MM.1S (cell line): ENCODE data around the gene PDPN.

Source experiments
- DNase-seq: peaks from one replicate; pipeline ENCODE4 v3.0.0-alpha.2; 2015
- H2AFZ ChIP-seq: fragments of 300-600 bp; sonication (generic); 2 replicates; pipeline ENCODE4 v1.6.0; 2016; ENCODE audit warnings: antibody characterized with exemption, low read length
- H3F3A ChIP-seq: fragments of 300-600 bp; sonication (generic); 2 replicates; pipeline ENCODE4 v1.6.1; 2016; ENCODE audit warnings: mild to moderate bottlenecking, antibody characterized with exemption, low read length, moderate library complexity, mixed read lengths; ENCODE audit not compliant: insufficient read depth
- H3K27ac ChIP-seq: fragments of 300-600 bp; sonication (generic); 2 replicates; pipeline ENCODE4 v1.5.1; 2016; ENCODE audit warnings: mild to moderate bottlenecking, low read length
- H3K27me3 ChIP-seq: fragments of 300-600 bp; sonication (generic); replicated peaks from 2 replicates; pipeline ENCODE4 v1.6.0; 2016; ENCODE audit warnings: low read length; ENCODE audit not compliant: insufficient read depth
- H3K36me3 ChIP-seq: fragments of 300-600 bp; sonication (generic); replicated peaks from 2 replicates; pipeline ENCODE4 v1.6.1; 2016; ENCODE audit warnings: mild to moderate bottlenecking, low read length, mixed read lengths; ENCODE audit not compliant: insufficient read depth
- H3K4me1 ChIP-seq: fragments of 300-600 bp; sonication (generic); 2 replicates; pipeline ENCODE4 v1.6.1; 2016; ENCODE audit warnings: low read length, mixed read lengths
- H3K4me2 ChIP-seq: fragments of 300-600 bp; sonication (generic); 2 replicates; pipeline ENCODE4 v1.6.0; 2016; ENCODE audit warnings: low read depth, low read length
- H3K4me3 ChIP-seq: fragments of 300-600 bp; sonication (generic); 2 replicates; pipeline ENCODE4 v1.5.1; 2016; ENCODE audit warnings: low read length, mixed read lengths
- H3K79me2 ChIP-seq: fragments of 300-600 bp; sonication (generic); 2 replicates; pipeline ENCODE4 v1.6.1; 2016; ENCODE audit warnings: mixed run types, low read length, mixed read lengths
- H3K9ac ChIP-seq: fragments of 300-600 bp; sonication (generic); 2 replicates; pipeline ENCODE4 v1.6.1; 2016; ENCODE audit warnings: low read length, mixed read lengths
- H3K9me2 ChIP-seq: fragments of 300-600 bp; sonication (generic); replicated peaks from 2 replicates; pipeline ENCODE4 v1.6.1; 2016; ENCODE audit warnings: mild to moderate bottlenecking, low read length, mixed read lengths; ENCODE audit not compliant: insufficient read depth
- H3K9me3 ChIP-seq: fragments of 300-600 bp; sonication (generic); replicated peaks from 2 replicates; pipeline ENCODE4 v1.6.1; 2016; ENCODE audit warnings: mild to moderate bottlenecking, low read length, mixed read lengths; ENCODE audit not compliant: insufficient read depth
- H4K20me1 ChIP-seq: fragments of 300-600 bp; sonication (generic); 2 replicates; pipeline ENCODE4 v1.6.1; 2016; ENCODE audit warnings: mild to moderate bottlenecking, low read length, moderate library complexity, mixed read lengths; ENCODE audit not compliant: insufficient read depth
- CTCF ChIP-seq: fragments of 300-600 bp; sonication (generic); IDR thresholded peaks from 2 replicates; pipeline ENCODE4 v1.5.1; 2016; ENCODE audit warnings: antibody characterized with exemption, low read length, mixed read lengths
- EZH2 ChIP-seq: fragments of 300-600 bp; sonication (generic); optimal IDR thresholded peaks from 2 replicates; pipeline ENCODE3; 2017; ENCODE audit warnings: low read depth, mild to moderate bottlenecking, antibody characterized with exemption, low read length, mixed read lengths
- EZH2phosphoT487 ChIP-seq: fragments of 300-600 bp; sonication (generic); IDR thresholded peaks from 2 replicates; pipeline ENCODE4 v1.6.1; 2018; ENCODE audit warnings: antibody characterized with exemption, low read length

Gene PDPN

GRCh38 chr1:13617108-13617507, 33.5 kb downstream of the PDPN start:
- no peak overlapping the region for H3K4me3 ChIP-seq
- H3F3A ChIP-seq = no peaks in the 10 kb centered on the region
- TF ChIP-seq EZH2 = no peak
- TF ChIP-seq EZH2phosphoT487 = no peak
- TF ChIP-seq CTCF = no peak
- H3K4me1 ChIP-seq = no peaks in the 10 kb centered on the region
- no peaks in the 10 kb centered on the region for H4K20me1 ChIP-seq
- no peak overlapping the region for H3K4me2 ChIP-seq
- H3K79me2 ChIP-seq = no peaks in the 10 kb centered on the region
- no peaks in the 10 kb centered on the region for H3K36me3 ChIP-seq
- no peaks in the 10 kb centered on the region for H3K9me3 ChIP-seq
- no peaks in the 10 kb centered on the region for H3K9me2 ChIP-seq
- H2AFZ ChIP-seq = no peak overlapping the region
- H3K27me3 ChIP-seq = no peaks in the 10 kb centered on the region
- no peak overlapping the region for H3K9ac ChIP-seq
- H3K27ac ChIP-seq = no peak overlapping the region
- DNase-seq = no peak

GRCh38 chr1:13617773-13618172, 34.1 kb downstream of the PDPN start:
- Histone ChIP-seq H3K9ac (no peak overlapping the region), H3K27me3 (no peaks in the 10 kb centered on the region), H2AFZ (no peak overlapping the region), H3K9me2 (no peaks in the 10 kb centered on the region), H4K20me1 (no peaks in the 10 kb centered on the region), H3K27ac (no peak overlapping the region), H3F3A (no peaks in the 10 kb centered on the region), H3K79me2 (no peaks in the 10 kb centered on the region), H3K4me3 (no peak overlapping the region), H3K4me2 (no peak overlapping the region), H3K36me3 (no peaks in the 10 kb centered on the region), H3K9me3 (no peaks in the 10 kb centered on the region), H3K4me1 (no peaks in the 10 kb centered on the region)
- no peak for DNase-seq
- TF ChIP-seq CTCF = no peak
- no peak for TF ChIP-seq EZH2phosphoT487
- TF ChIP-seq EZH2 = no peak

- Histone ChIP-seq H3K27me3 (no peaks in the 10 kb centered on the region), H4K20me1 (no peaks in the 10 kb centered on the region), H3K9ac (no peak overlapping the region), H3K79me2 (no peaks in the 10 kb centered on the region), H3K27ac (no peak overlapping the region), H3K9me3 (no peaks in the 10 kb centered on the region), H3K4me3 (no peak overlapping the region), H2AFZ (no peak overlapping the region), H3F3A (no peaks in the 10 kb centered on the region), H3K36me3 (no peaks in the 10 kb centered on the region), H3K4me1 (no peaks in the 10 kb centered on the region), H3K4me2 (no peak overlapping the region), H3K9me2 (no peaks in the 10 kb centered on the region)
- DNase-seq = no peak
- TF ChIP-seq EZH2 (no peak), CTCF (no peak), EZH2phosphoT487 (no peak)
These were observed 34.9 kb downstream of the PDPN start for GRCh38 chr1:13618483-13618882.

GRCh38 chr1:13619909-13620308, 36.3 kb downstream of the PDPN start:
- no peak overlapping the region for H3K9ac ChIP-seq
- no peak overlapping the region for H3K4me3 ChIP-seq
- H4K20me1 ChIP-seq = no peaks in the 10 kb centered on the region
- H3K9me2 ChIP-seq = no peaks in the 10 kb centered on the region
- H2AFZ ChIP-seq = no peak overlapping the region
- no peak overlapping the region for H3K4me2 ChIP-seq
- no peak for DNase-seq
- no peak for TF ChIP-seq CTCF
- H3K4me1 ChIP-seq = no peaks in the 10 kb centered on the region
- no peaks in the 10 kb centered on the region for H3F3A ChIP-seq
- no peaks in the 10 kb centered on the region for H3K36me3 ChIP-seq
- no peak overlapping the region for H3K27ac ChIP-seq
- H3K27me3 ChIP-seq = no peaks in the 10 kb centered on the region
- H3K9me3 ChIP-seq = no peaks in the 10 kb centered on the region
- no peaks in the 10 kb centered on the region for H3K79me2 ChIP-seq
